HEK293 (cell line): ENCODE data around the gene KLHDC7B.

Experiments
- CTCF ChIA-PET: fragments of 350-600 bp; formaldehyde crosslinking; extraction: SDS; loops from one replicate; lab custom pipeline; 2021; ENCODE audit warnings: antibody characterized with exemption; lab: Yijun Ruan, JAX
- POLR2A ChIA-PET: fragments of 300-600 bp; formaldehyde crosslinking; extraction: SDS; loops from one replicate; lab custom pipeline; 2020; ENCODE audit warnings: antibody characterized with exemption, inconsistent platforms; lab: Yijun Ruan, JAX
- H3K27ac ChIP-seq: fragments of 200-500 bp; sonication (Bioruptor generic); 2 replicates; pipeline ENCODE4 v1.5.1; 2014; ENCODE audit warnings: low read depth, low read length, control low read depth, inconsistent platforms; ENCODE audit errors: extremely low read depth
- H3K36me3 ChIP-seq, 2 experiments: fragments of 200-500 bp in 1 of 2; sonication (Bioruptor generic) in 1 of 2; 1 replicate in 1 of 2; 2 replicates in 1 of 2; pipeline ENCODE4 v1.5.1; 2014 to 2017; ENCODE audit warnings: inconsistent platforms in 2 of 2, low read length in 2 of 2; ENCODE audit not compliant: control insufficient read depth in 2 of 2, insufficient read depth in 1 of 2
- H3K4me1 ChIP-seq: fragments of 200-500 bp; sonication (Bioruptor generic); 2 replicates; pipeline ENCODE4 v1.5.1; 2014; ENCODE audit warnings: mild to moderate bottlenecking, low read length, inconsistent platforms; ENCODE audit not compliant: control insufficient read depth, insufficient read depth
- H3K4me3 ChIP-seq: 2 replicates; pipeline ENCODE4 v1.5.1; 2011; ENCODE audit warnings: low read depth, mild to moderate bottlenecking, control low read depth, low read length, moderate library complexity
- H3K9me3 ChIP-seq: fragments of 200-500 bp; sonication (Bioruptor generic); 2 replicates; pipeline ENCODE4 v1.5.1; 2014; ENCODE audit warnings: low read depth, low read length, inconsistent platforms; ENCODE audit not compliant: control insufficient read depth, insufficient read depth
- AEBP2 ChIP-seq: fragments of 450-650 bp; formaldehyde crosslinking; IDR thresholded peaks from 2 replicates; pipeline ENCODE4 v1.5.1; 2016; ENCODE audit warnings: missing biosample characterization, missing genetic modification characterization, borderline replicate concordance
- ELK4 ChIP-seq: IDR thresholded peaks from 2 replicates; pipeline ENCODE4 v1.6.1; 2011; ENCODE audit warnings: mild to moderate bottlenecking, low read depth, low read length, borderline replicate concordance
- FEZF1 ChIP-seq: fragments of 450-650 bp; formaldehyde crosslinking; IDR thresholded peaks from 2 replicates; pipeline ENCODE4 v1.5.1; 2016; ENCODE audit warnings: missing biosample characterization, missing genetic modification characterization
- GLIS2 ChIP-seq: fragments of 450-650 bp; formaldehyde crosslinking; IDR thresholded peaks from 2 replicates; pipeline ENCODE4 v1.5.1; 2016; ENCODE audit warnings: missing biosample characterization, missing genetic modification characterization
- INSM2 ChIP-seq: fragments of 450-650 bp; formaldehyde crosslinking; IDR thresholded peaks from 2 replicates; pipeline ENCODE4 v1.5.1; 2016; ENCODE audit warnings: missing biosample characterization, missing genetic modification characterization
- MYNN ChIP-seq: fragments of 450-650 bp; formaldehyde crosslinking; IDR thresholded peaks from 2 replicates; pipeline ENCODE4 v1.5.1; 2016; ENCODE audit warnings: missing biosample characterization, missing genetic modification characterization, borderline replicate concordance
- SCRT2 ChIP-seq: fragments of 450-650 bp; formaldehyde crosslinking; IDR thresholded peaks from 2 replicates; pipeline ENCODE4 v1.5.1; 2016; ENCODE audit warnings: missing biosample characterization, missing genetic modification characterization
- SP2 ChIP-seq: fragments of 450-650 bp; formaldehyde crosslinking; IDR thresholded peaks from 2 replicates; pipeline ENCODE4 v1.5.1; 2016; ENCODE audit warnings: missing biosample characterization, missing genetic modification characterization
- ZBTB10 ChIP-seq: fragments of 450-650 bp; formaldehyde crosslinking; IDR thresholded peaks from 2 replicates; pipeline ENCODE4 v1.5.1; 2016; ENCODE audit warnings: missing biosample characterization, missing genetic modification characterization
- ZBTB48 ChIP-seq: fragments of 450-650 bp; formaldehyde crosslinking; IDR thresholded peaks from 2 replicates; pipeline ENCODE4 v1.5.1; 2016; ENCODE audit warnings: missing biosample characterization, missing genetic modification characterization
- ZFP3 ChIP-seq: fragments of 450-650 bp; formaldehyde crosslinking; IDR thresholded peaks from 2 replicates; pipeline ENCODE4 v1.5.1; 2016; ENCODE audit warnings: low read depth, missing biosample characterization, missing genetic modification characterization
- ZNF140 ChIP-seq: fragments of 450-650 bp; formaldehyde crosslinking; IDR thresholded peaks from 2 replicates; pipeline ENCODE4 v1.5.1; 2016; ENCODE audit warnings: missing biosample characterization, missing genetic modification characterization
- ZNF155 ChIP-seq: fragments of 450-650 bp; formaldehyde crosslinking; IDR thresholded peaks from 2 replicates; pipeline ENCODE4 v1.5.1; 2016; ENCODE audit warnings: missing biosample characterization, missing genetic modification characterization
- ZNF16 ChIP-seq: fragments of 450-650 bp; formaldehyde crosslinking; IDR thresholded peaks from 2 replicates; pipeline ENCODE4 v1.5.1; 2016; ENCODE audit warnings: low read depth, missing biosample characterization, missing genetic modification characterization
- ZNF175 ChIP-seq: fragments of 450-650 bp; formaldehyde crosslinking; IDR thresholded peaks from 2 replicates; pipeline ENCODE4 v1.5.1; 2016; ENCODE audit warnings: missing biosample characterization, missing genetic modification characterization
- ZNF184 ChIP-seq: fragments of 450-650 bp; IDR thresholded peaks from 2 replicates; pipeline ENCODE4 v1.5.1; 2018; ENCODE audit warnings: missing biosample characterization, mild to moderate bottlenecking, missing genetic modification characterization
- ZNF214 ChIP-seq: fragments of 450-650 bp; formaldehyde crosslinking; IDR thresholded peaks from 2 replicates; pipeline ENCODE4 v1.5.1; 2017; ENCODE audit warnings: missing biosample characterization, mild to moderate bottlenecking, missing genetic modification characterization, borderline replicate concordance
- ZNF239 ChIP-seq: fragments of 450-650 bp; formaldehyde crosslinking; IDR thresholded peaks from 2 replicates; pipeline ENCODE4 v1.5.1; 2016; ENCODE audit warnings: missing biosample characterization, missing genetic modification characterization
- ZNF266 ChIP-seq: fragments of 450-650 bp; formaldehyde crosslinking; IDR thresholded peaks from 2 replicates; pipeline ENCODE4 v1.5.1; 2016; ENCODE audit warnings: missing biosample characterization, missing genetic modification characterization, low read depth
- ZNF394 ChIP-seq: fragments of 450-650 bp; formaldehyde crosslinking; IDR thresholded peaks from 2 replicates; pipeline ENCODE4 v1.5.1; 2016; ENCODE audit warnings: missing biosample characterization, missing genetic modification characterization, mild to moderate bottlenecking, moderate library complexity, borderline replicate concordance
- ZNF426 ChIP-seq: fragments of 450-650 bp; formaldehyde crosslinking; IDR thresholded peaks from 2 replicates; pipeline ENCODE4 v1.5.1; 2017; ENCODE audit warnings: missing biosample characterization, missing genetic modification characterization, mild to moderate bottlenecking, inconsistent platforms, moderate library complexity
- ZNF514 ChIP-seq: fragments of 450-650 bp; formaldehyde crosslinking; IDR thresholded peaks from 2 replicates; pipeline ENCODE4 v1.5.1; 2016; ENCODE audit warnings: missing biosample characterization, missing genetic modification characterization
- ZNF549 ChIP-seq: fragments of 450-650 bp; IDR thresholded peaks from 2 replicates; pipeline ENCODE4 v1.5.1; 2018; ENCODE audit warnings: missing biosample characterization, missing genetic modification characterization, mild to moderate bottlenecking, inconsistent platforms, moderate library complexity
- ZNF776 ChIP-seq: fragments of 450-650 bp; formaldehyde crosslinking; IDR thresholded peaks from 2 replicates; pipeline ENCODE4 v1.5.0; 2017; ENCODE audit warnings: missing biosample characterization, missing genetic modification characterization, borderline replicate concordance
- ZNF777 ChIP-seq: fragments of 450-650 bp; formaldehyde crosslinking; IDR thresholded peaks from 2 replicates; pipeline ENCODE4 v1.5.1; 2017; ENCODE audit warnings: missing biosample characterization, missing genetic modification characterization, borderline replicate concordance

KLHDC7B gene

GRCh38 chr22:50595189-50595588, 49.5 kb downstream of the KLHDC7B start:
- ChIA-PET POLR2A (no interaction called here), CTCF (no interaction called here)
- Histone ChIP-seq H3K4me1 (no peaks in the 10 kb centered on the region), H3K9me3 (no peaks in the 10 kb centered on the region), H3K36me3 (peaks cover 0 to 9% of the 10 kb centered on the region in 2 experiments; a peak in 1 of 3 replicates), H3K4me3 (no peak overlapping the region), H3K27ac (no peak overlapping the region)
- TF ChIP-seq GLIS2 (tag by site-specific recombination) (no peak), ZNF776 (tag by site-specific recombination) (no peak), MYNN (tag by site-specific recombination) (no peak), ZNF16 (no peak), AEBP2 (tag by site-specific recombination) (no peak), ZNF175 (tag by site-specific recombination) (no peak), ZBTB10 (tag by site-specific recombination) (no peak), ZNF184 (tag by site-specific recombination) (no peak), INSM2 (tag by site-specific recombination) (no peak), ZNF214 (tag by site-specific recombination) (no peak), FEZF1 (tag by site-specific recombination) (no peak), SP2 (tag by site-specific recombination) (no peak), ZNF394 (tag by site-specific recombination) (no peak), ZNF140 (tag by site-specific recombination) (no peak), ZFP3 (tag by site-specific recombination) (no peak), ZNF777 (tag by site-specific recombination) (no peak), ZBTB48 (tag by site-specific recombination) (no peak), ZNF155 (tag by site-specific recombination) (no peak), ZNF426 (tag by site-specific recombination) (no peak)

GRCh38 chr22:50597097-50597496, 51.4 kb downstream of the KLHDC7B start:
- H3K4me1 ChIP-seq, result 0 out of 2 replicates have a peak, but pooled peaks cover 3% of the 10 kb centered on the region
- H3K4me3 ChIP-seq, result no peak overlapping the region
- CTCF ChIA-PET, result no interaction called here
- POLR2A ChIA-PET, result interaction anchor here (0.6 kb wide), 1 partner anchor 99 kb away, joined by 3 read pairs; no protein-coding TSS in a partner anchor
- no peak overlapping the region for H3K27ac ChIP-seq
- TF ChIP-seq ZNF266 (tag by site-specific recombination), result no peak
- peak; percentile 92 for TF ChIP-seq ZNF549 (tag by site-specific recombination)
- no peak for TF ChIP-seq ZNF514
- TF ChIP-seq ELK4, result no peak
- no peak for TF ChIP-seq ZNF239 (tag by site-specific recombination)
- peak; percentile 46; the same call in 1 of the 2 replicates for TF ChIP-seq SCRT2 (tag by site-specific recombination)
- TF ChIP-seq, all 188 proteins: peak for 2
- H3K36me3 ChIP-seq, result peaks cover 0 to 10% of the 10 kb centered on the region in 2 experiments; a peak in 1 of 3 replicates
- H3K9me3 ChIP-seq, result no peaks in the 10 kb centered on the region
